CD14-positive monocyte (primary cell): Measurements from ENCODE around the gene GPC5. TPM values are rescaled to one million over a fixed set of nuclear protein-coding genes. Genes with fewer than 3 reads are reported as not detected.

ENCODE experiments used
- DNase-seq, 3 donors: peaks; one replicate each; pipeline ENCODE4 v3.0.0-alpha.2; 2011 to 2022
- H2AFZ ChIP-seq: 2 replicates; pipeline ENCODE4 v1.6.0; 2012; ENCODE audit warnings: mild to moderate bottlenecking, low read depth, low read length, inconsistent platforms; ENCODE audit not compliant: insufficient read depth, poor library complexity, severe bottlenecking
- H3K27ac ChIP-seq, 2 donors: 1 replicate in 1 of 2; 2 replicates in 1 of 2; pipeline ENCODE4 v1.5.1; 2012 to 2013; ENCODE audit warnings: low read length in 2 of 2, control low read depth in 1 of 2, inconsistent platforms in 1 of 2, low read depth in 1 of 2, mild to moderate bottlenecking in 1 of 2
- H3K27me3 ChIP-seq, 2 donors: one replicate each; pipeline versions ENCODE4 v1.6.0 to v1.6.1; 2011 to 2013; ENCODE audit warnings: low read length in 2 of 2; ENCODE audit not compliant: control insufficient read depth in 2 of 2, insufficient read depth in 2 of 2
- H3K36me3 ChIP-seq, 2 donors: replicated peaks in 1 of 2; 1 replicate in 1 of 2; 2 replicates in 1 of 2; pipeline versions ENCODE4 v1.5.1 to v1.6.1; 2012 to 2013; ENCODE audit warnings: low read length in 2 of 2, control low read depth in 1 of 2, inconsistent platforms in 1 of 2, mild to moderate bottlenecking in 1 of 2; ENCODE audit not compliant: insufficient read depth in 2 of 2, control insufficient read depth in 1 of 2
- H3K4me1 ChIP-seq, 2 donors: 1 replicate in 1 of 2; 2 replicates in 1 of 2; pipeline versions ENCODE4 v1.5.1 to v1.6.1; 2012 to 2013; ENCODE audit warnings: low read length in 2 of 2, control low read depth in 1 of 2, inconsistent platforms in 1 of 2, mild to moderate bottlenecking in 1 of 2, moderate library complexity in 1 of 2; ENCODE audit not compliant: insufficient read depth in 2 of 2, control insufficient read depth in 1 of 2
- H3K4me2 ChIP-seq: replicated peaks from 2 replicates; pipeline ENCODE3; 2012; ENCODE audit warnings: low read length, moderate library complexity, mild to moderate bottlenecking; ENCODE audit not compliant: poor library complexity, severe bottlenecking; ENCODE audit errors: extremely low read depth
- H3K4me3 ChIP-seq, 3 experiments: fragments of 200-600 bp in 1 of 3; sonication (generic) in 1 of 3; replicated peaks in 1 of 3; 1 replicate in 2 of 3; 2 replicates in 1 of 3; pipeline ENCODE4 v1.5.1; 2011 to 2013; ENCODE audit warnings: low read length in 3 of 3, mild to moderate bottlenecking in 3 of 3, control low read depth in 2 of 3, low read depth in 2 of 3, inconsistent platforms in 1 of 3, moderate library complexity in 1 of 3
- H3K79me2 ChIP-seq: 2 replicates; pipeline ENCODE4 v1.6.0; 2012; ENCODE audit warnings: mild to moderate bottlenecking, control low read depth, inconsistent platforms, low read length, moderate library complexity; ENCODE audit not compliant: insufficient read depth
- H3K9ac ChIP-seq: 2 replicates; pipeline ENCODE4 v1.6.0; 2017; ENCODE audit warnings: low read length, mild to moderate bottlenecking; ENCODE audit not compliant: insufficient read depth, poor library complexity, severe bottlenecking
- H3K9me3 ChIP-seq, 2 donors: replicated peaks in 1 of 2; 1 replicate in 1 of 2; 2 replicates in 1 of 2; pipeline versions ENCODE4 v1.5.1 to v1.6.1; 2012 to 2013; ENCODE audit warnings: low read length in 2 of 2, control low read depth in 1 of 2; ENCODE audit not compliant: control insufficient read depth in 1 of 2, insufficient read depth in 1 of 2
- H4K20me1 ChIP-seq: 2 replicates; pipeline ENCODE4 v1.6.0; 2012; ENCODE audit warnings: mild to moderate bottlenecking, low read length, control low read depth, moderate library complexity; ENCODE audit not compliant: insufficient read depth
- H3K27ac Mint-ChIP-seq, 7 donors: one replicate each; pipeline ENCODE4 v1.8.0; 2020; ENCODE audit warnings: mild to moderate bottlenecking in 7 of 7, mixed read lengths in 7 of 7, moderate library complexity in 6 of 7, inconsistent platforms in 2 of 7
- H3K27me3 Mint-ChIP-seq, 3 donors: one replicate each; pipeline ENCODE4 v1.8.0; 2021 to 2022; ENCODE audit warnings: low read depth in 3 of 3, mild to moderate bottlenecking in 3 of 3, mixed read lengths in 3 of 3, moderate library complexity in 3 of 3, inconsistent platforms in 1 of 3
- H3K36me3 Mint-ChIP-seq, 2 donors: one replicate each; pipeline ENCODE4 v1.8.0; 2020; ENCODE audit warnings: mixed read lengths in 2 of 2, inconsistent platforms in 1 of 2, mild to moderate bottlenecking in 1 of 2
- H3K4me1 Mint-ChIP-seq: one replicate; pipeline ENCODE4 v1.8.0; 2020; ENCODE audit warnings: mild to moderate bottlenecking, mixed read lengths
- H3K4me3 Mint-ChIP-seq, 2 donors: one replicate each; pipeline ENCODE4 v1.8.0; 2020; ENCODE audit warnings: mild to moderate bottlenecking in 2 of 2, mixed read lengths in 2 of 2, moderate library complexity in 1 of 2
- H3K9me3 Mint-ChIP-seq, 7 donors: one replicate each; pipeline ENCODE4 v1.8.0; 2020 to 2022; ENCODE audit warnings: mixed read lengths in 7 of 7, mild to moderate bottlenecking in 6 of 7, moderate library complexity in 6 of 7, inconsistent platforms in 2 of 7
- WGBS: methylation state at CpG from one replicate; pipeline ENCODE4 v1.1.5; 2013; ENCODE audit warnings: missing lambda C conversion rate; ENCODE audit not compliant: insufficient coverage; 5-methylcytosine and 5-hydroxymethylcytosine counted together
- intact Hi-C, 2 donors: fragments of 100-400 bp; cut with micrococcal nuclease; formaldehyde crosslinking; loops; one replicate each; pipeline versions ENCODE4 v1.15.0 to v1.15.1; 2023
- polyA plus RNA-seq, 3 donors: library from polyadenylated mRNA; depleted of rRNA in 1 of 3; unstranded in 2 of 3; stranded (reverse) in 1 of 3; fragments of 300-500 nt in 2 of 3; fragments of >200 nt in 1 of 3; fragmentation: Illumina TruSeq in 2 of 3; gene quantifications; 1 replicate in 2 of 3; 2 replicates in 1 of 3; pipeline ENCODE4 v1.2.3, GENCODE V29; 2012 to 2021
- TF ChIP-seq, protein P1 (sequence below): fragments of 200-600 bp; IDR thresholded peaks from one replicate; pipeline ENCODE4 v1.8.0; 2022; ENCODE audit warnings: antibody characterized with exemption, mild to moderate bottlenecking

GPC5 gene
- polyA plus RNA-seq, 3 donors = not detected

DNA sequence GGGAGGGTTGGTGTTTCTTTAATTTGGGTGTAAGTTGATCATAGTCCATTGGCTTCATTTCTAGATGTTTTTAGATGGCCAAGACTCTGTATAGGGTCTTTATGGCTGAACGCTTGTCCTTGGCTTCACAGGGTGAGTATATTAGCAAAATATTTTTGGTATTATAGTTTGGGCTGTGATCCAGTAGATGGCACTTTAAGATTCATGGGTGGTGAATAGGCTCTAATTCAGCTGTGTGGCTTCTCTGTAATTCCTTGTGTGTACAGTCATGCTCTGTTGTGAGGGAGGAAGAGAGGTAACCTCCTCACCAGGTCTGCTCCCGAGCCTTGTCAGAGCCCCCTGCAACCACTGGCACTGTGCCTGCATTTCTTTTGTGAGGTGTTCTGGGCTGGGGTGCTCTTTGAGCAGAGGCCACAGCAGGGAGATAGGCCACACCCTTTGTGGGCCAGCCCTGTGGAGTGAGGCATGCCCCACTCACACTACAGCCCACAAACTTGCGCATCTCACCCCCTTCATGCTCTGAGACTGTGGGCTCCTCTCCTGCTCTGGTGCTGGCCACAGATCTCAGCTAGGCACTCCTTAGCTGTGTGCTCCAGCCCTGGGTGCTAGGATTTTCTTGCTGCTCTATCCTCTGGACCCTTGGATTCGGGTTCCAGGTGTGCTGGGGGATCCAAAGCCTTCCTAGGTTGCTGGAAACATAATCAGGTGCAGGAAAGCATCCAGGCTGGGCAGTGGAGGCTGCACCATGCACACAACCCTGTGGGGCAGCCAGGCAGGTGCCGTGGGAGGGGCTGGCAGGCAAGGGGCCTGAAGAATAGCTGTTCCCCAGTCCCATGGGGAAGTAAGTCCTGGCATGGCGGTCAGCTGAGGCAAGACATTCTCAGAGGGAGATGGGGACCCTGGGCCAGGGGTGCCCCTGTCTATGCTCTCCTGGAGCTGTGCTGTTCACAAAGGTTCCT, 193.9 kb downstream of the GPC5 start:
- Mint-ChIP-seq H3K27me3 (no peaks in the 10 kb centered on the region), H3K27ac (peak overlapping the region in 1 of 7 donors; percentile 46), H3K9me3 (peaks cover 0 to 16% (median 5%) of the 10 kb centered on the region in 7 donors), H3K4me1 (no peaks in the 10 kb centered on the region), H3K36me3 (no peaks in the 10 kb centered on the region), H3K4me3 (no peak overlapping the region)
- no peak overlapping the region for H3K4me2 ChIP-seq
- H2AFZ ChIP-seq = no peak overlapping the region
- no peak overlapping the region for H3K27ac ChIP-seq
- H3K79me2 ChIP-seq = no peaks in the 10 kb centered on the region
- no peak for DNase-seq
- no peaks in the 10 kb centered on the region for H3K27me3 ChIP-seq
- no peaks in the 10 kb centered on the region for H3K36me3 ChIP-seq
- H3K9me3 ChIP-seq = peaks cover 6 to 11% of the 10 kb centered on the region in 2 donors
- WGBS = 72% methylated on average over 5 of the region's 6 CpGs
- intact Hi-C loops = no loop called here
- H3K9ac ChIP-seq = no peak overlapping the region
- H4K20me1 ChIP-seq = no peaks in the 10 kb centered on the region
- H3K4me1 ChIP-seq = no peaks in the 10 kb centered on the region
- no peak overlapping the region for H3K4me3 ChIP-seq
- TF ChIP-seq, protein P1, sequence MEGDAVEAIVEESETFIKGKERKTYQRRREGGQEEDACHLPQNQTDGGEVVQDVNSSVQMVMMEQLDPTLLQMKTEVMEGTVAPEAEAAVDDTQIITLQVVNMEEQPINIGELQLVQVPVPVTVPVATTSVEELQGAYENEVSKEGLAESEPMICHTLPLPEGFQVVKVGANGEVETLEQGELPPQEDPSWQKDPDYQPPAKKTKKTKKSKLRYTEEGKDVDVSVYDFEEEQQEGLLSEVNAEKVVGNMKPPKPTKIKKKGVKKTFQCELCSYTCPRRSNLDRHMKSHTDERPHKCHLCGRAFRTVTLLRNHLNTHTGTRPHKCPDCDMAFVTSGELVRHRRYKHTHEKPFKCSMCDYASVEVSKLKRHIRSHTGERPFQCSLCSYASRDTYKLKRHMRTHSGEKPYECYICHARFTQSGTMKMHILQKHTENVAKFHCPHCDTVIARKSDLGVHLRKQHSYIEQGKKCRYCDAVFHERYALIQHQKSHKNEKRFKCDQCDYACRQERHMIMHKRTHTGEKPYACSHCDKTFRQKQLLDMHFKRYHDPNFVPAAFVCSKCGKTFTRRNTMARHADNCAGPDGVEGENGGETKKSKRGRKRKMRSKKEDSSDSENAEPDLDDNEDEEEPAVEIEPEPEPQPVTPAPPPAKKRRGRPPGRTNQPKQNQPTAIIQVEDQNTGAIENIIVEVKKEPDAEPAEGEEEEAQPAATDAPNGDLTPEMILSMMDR = no peak

DNA sequence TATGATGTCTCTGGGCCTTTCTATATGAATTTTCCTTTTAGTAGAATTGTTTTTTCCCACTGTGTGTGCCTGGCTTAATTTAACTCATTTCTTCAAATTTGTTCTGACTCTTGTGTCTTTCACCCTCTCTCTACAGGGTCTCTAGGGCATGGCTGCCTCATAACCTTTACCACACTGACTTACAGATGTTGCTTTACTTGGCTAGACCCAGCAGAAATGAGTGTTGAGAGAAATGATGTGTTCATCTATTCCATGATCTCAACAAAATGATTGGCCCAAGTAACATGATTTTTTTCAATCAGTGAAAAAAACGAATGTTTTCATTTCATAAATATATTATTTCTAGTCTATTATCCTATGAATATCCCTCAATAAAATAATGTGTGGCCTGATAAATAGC, 195.0 kb downstream of the GPC5 start:
- no peak for DNase-seq
- H3K27ac Mint-ChIP-seq = no peak overlapping the region
- no peaks in the 10 kb centered on the region for H3K36me3 Mint-ChIP-seq
- Histone ChIP-seq H2AFZ (no peak overlapping the region), H3K4me3 (no peak overlapping the region), H3K36me3 (no peaks in the 10 kb centered on the region), H3K27me3 (no peaks in the 10 kb centered on the region), H4K20me1 (no peaks in the 10 kb centered on the region), H3K79me2 (no peaks in the 10 kb centered on the region), H3K4me2 (no peak overlapping the region), H3K9ac (no peak overlapping the region), H3K27ac (no peak overlapping the region), H3K4me1 (no peaks in the 10 kb centered on the region), H3K9me3 (peaks cover 6 to 11% of the 10 kb centered on the region in 2 donors)
- WGBS = no CpG with 5 or more reads among the region's 1 CpG
- H3K27me3 Mint-ChIP-seq = no peaks in the 10 kb centered on the region
- H3K4me1 Mint-ChIP-seq = no peaks in the 10 kb centered on the region
- peaks cover 0 to 16% (median 5%) of the 10 kb centered on the region in 7 donors for H3K9me3 Mint-ChIP-seq
- TF ChIP-seq, protein P1 = no peak
- intact Hi-C loops = no loop called here
- no peak overlapping the region for H3K4me3 Mint-ChIP-seq
